SU-DHL-6 (cell line): ENCODE data around the gene HOXB3.

Experiments
- CTCF ChIP-seq: fragments of 200-600 bp; sonication (generic); IDR thresholded peaks from one replicate; pipeline ENCODE4 v1.5.1; 2017; ENCODE audit warnings: antibody characterized with exemption, mild to moderate bottlenecking, low read length, moderate library complexity; ENCODE audit not compliant: insufficient read depth, poor library complexity, severe bottlenecking
- EZH2phosphoT487 ChIP-seq: fragments of 200-600 bp; sonication (generic), shearing (Covaris generic); conservative IDR thresholded peaks from 2 replicates; pipeline ENCODE4 v1.6.1; 2018; ENCODE audit warnings: mild to moderate bottlenecking, antibody characterized with exemption, low read length, moderate library complexity, mixed read lengths

- TF ChIP-seq CTCF (no peak), EZH2phosphoT487 (no peak)
These were observed 2.6 kb downstream of the HOXB3 start for GRCh38 chr17:48587276-48588073.
